K562 (cell line): Measurements from ENCODE around the gene CIAO1. TPM values are rescaled to one million over a fixed set of nuclear protein-coding genes. Genes with fewer than 3 reads are reported as not detected.

Experiments
- ETV1 ChIP-seq: fragments of 450-650 bp; conservative IDR thresholded peaks from 2 replicates; pipeline ENCODE4 v1.6.1; 2016; ENCODE audit warnings: missing genetic modification characterization, control low read depth, low read depth, missing compliant biosample characterization
- EWSR1 ChIP-seq: fragments of 450-650 bp; IDR thresholded peaks from 2 replicates; pipeline ENCODE4 v1.6.1; 2018; ENCODE audit warnings: borderline replicate concordance, mild to moderate bottlenecking, low read depth, moderate library complexity; ENCODE audit not compliant: partially characterized antibody
- FUS ChIP-seq: fragments of 200-400 bp; formaldehyde crosslinking; optimal IDR thresholded peaks from 2 replicates; pipeline ENCODE3; 2017; ENCODE audit warnings: low read depth, low read length
- HNRNPL ChIP-seq: fragments of 200-400 bp; formaldehyde crosslinking; IDR thresholded peaks from 2 replicates; pipeline ENCODE4 v1.6.1; 2017; ENCODE audit warnings: low read depth, mild to moderate bottlenecking, low read length
- KDM1A ChIP-seq, 2 experiments: fragments of 450-650 bp; IDR thresholded peaks; 2 replicates each; pipeline ENCODE4 v1.6.1; 2016; ENCODE audit warnings: mild to moderate bottlenecking in 2 of 2
- KDM4B ChIP-seq, 2 experiments: fragments of 450-650 bp in 1 of 2; sonication (generic) in 1 of 2; IDR thresholded peaks; 2 replicates each; pipeline ENCODE4 v1.6.1; 2016 to 2017; ENCODE audit warnings: borderline replicate concordance in 2 of 2, antibody characterized with exemption in 1 of 2, low read depth in 1 of 2, mild to moderate bottlenecking in 1 of 2
- KLF16 ChIP-seq: IDR thresholded peaks from 2 replicates; pipeline ENCODE4 v1.6.1; 2016; ENCODE audit warnings: antibody characterized with exemption
- LEF1 ChIP-seq: fragments of 450-650 bp; IDR thresholded peaks from 2 replicates; pipeline ENCODE4 v1.6.1; 2016; ENCODE audit warnings: mild to moderate bottlenecking
- MAZ ChIP-seq, 2 experiments: fragments of 450-650 bp in 1 of 2; sonication (generic) in 1 of 2; formaldehyde crosslinking; IDR thresholded peaks in 1 of 2; conservative IDR thresholded peaks in 1 of 2; 2 replicates each; pipeline versions ENCODE4 v1.4.0 to v1.5.0; 2020; ENCODE audit warnings: mild to moderate bottlenecking in 1 of 2, missing genetic modification reagents in 1 of 2
- MCM2 ChIP-seq: fragments of 450-650 bp; IDR thresholded peaks from 2 replicates; pipeline ENCODE4 v1.6.1; 2017; ENCODE audit warnings: low read depth, mild to moderate bottlenecking
- MECOM ChIP-seq: fragments of 250-450 bp; sonication (Bioruptor Pico); IDR thresholded peaks from 2 replicates; pipeline ENCODE4 v1.8.0; 2022; ENCODE audit warnings: inconsistent platforms
- MEIS2 ChIP-seq: fragments of 450-650 bp; IDR thresholded peaks from 2 replicates; pipeline ENCODE4 v1.6.1; 2014; ENCODE audit warnings: mild to moderate bottlenecking; ENCODE audit not compliant: partially characterized antibody
- NFE2 ChIP-seq: IDR thresholded peaks from 2 replicates; pipeline ENCODE4 v1.6.1; 2014; ENCODE audit warnings: antibody characterized with exemption, low read depth
- NFIC ChIP-seq: fragments of 450-650 bp; IDR thresholded peaks from 2 replicates; pipeline ENCODE4 v1.6.1; 2017; ENCODE audit warnings: mild to moderate bottlenecking, inconsistent platforms
- NR2C2 ChIP-seq, 2 experiments: fragments of 200-800 bp in 1 of 2; sonication (Bioruptor generic) in 1 of 2; sonication (generic) in 1 of 2; formaldehyde crosslinking in 1 of 2; IDR thresholded peaks; 2 replicates each; pipeline versions ENCODE4 v1.6.1 to v1.8.0; 2016 to 2022; ENCODE audit warnings: mild to moderate bottlenecking in 1 of 2, missing compliant biosample characterization in 1 of 2, missing genetic modification characterization in 1 of 2, missing genetic modification reagents in 1 of 2
- NR4A1 ChIP-seq, 2 experiments: fragments of 250-450 bp in 1 of 2; fragments of 450-650 bp in 1 of 2; sonication (Bioruptor Pico) in 1 of 2; IDR thresholded peaks; 2 replicates each; pipeline versions ENCODE4 v1.4.0 to v1.6.1; 2016 to 2020; ENCODE audit warnings: mild to moderate bottlenecking in 2 of 2, missing compliant biosample characterization in 1 of 2, missing genetic modification characterization in 1 of 2, moderate library complexity in 1 of 2
- PHB2 ChIP-seq: fragments of 450-650 bp; IDR thresholded peaks from 2 replicates; pipeline ENCODE4 v1.6.1; 2017; ENCODE audit warnings: low read depth
- PHF21A ChIP-seq: fragments of 450-650 bp; IDR thresholded peaks from 2 replicates; pipeline ENCODE4 v1.6.1; 2017; ENCODE audit warnings: low read depth, borderline replicate concordance
- SMARCC2 ChIP-seq: fragments of 450-650 bp; IDR thresholded peaks from 2 replicates; pipeline ENCODE4 v1.6.1; 2017; ENCODE audit warnings: antibody characterized with exemption, moderate library complexity, mild to moderate bottlenecking, low read depth
- SMARCE1 ChIP-seq: fragments of 450-650 bp; IDR thresholded peaks from 2 replicates; pipeline ENCODE4 v1.7.1; 2016; ENCODE audit warnings: mild to moderate bottlenecking
- SOX6 ChIP-seq: fragments of 450-650 bp; IDR thresholded peaks from 2 replicates; pipeline ENCODE4 v1.6.1; 2014; ENCODE audit warnings: mild to moderate bottlenecking
- TAF15 ChIP-seq: fragments of 200-400 bp; formaldehyde crosslinking; IDR thresholded peaks from 2 replicates; pipeline ENCODE4 v1.6.1; 2017; ENCODE audit warnings: mild to moderate bottlenecking, low read depth, low read length, moderate library complexity
- THRA ChIP-seq: fragments of 450-650 bp; IDR thresholded peaks from 2 replicates; pipeline ENCODE4 v1.6.1; 2017; ENCODE audit warnings: mild to moderate bottlenecking, moderate library complexity
- ZNF175 ChIP-seq: fragments of 200-800 bp; sonication (Bioruptor generic); IDR thresholded peaks from 2 replicates; pipeline ENCODE4 v1.6.1; 2016; ENCODE audit warnings: low read depth, mild to moderate bottlenecking, missing genetic modification characterization, missing compliant biosample characterization
- ZNF589 ChIP-seq: fragments of 200-800 bp; sonication (Bioruptor generic); IDR thresholded peaks from 2 replicates; pipeline ENCODE4 v1.6.1; 2016; ENCODE audit warnings: low read depth, missing genetic modification characterization, missing compliant biosample characterization
- ZNF77 ChIP-seq: fragments of 250-450 bp; sonication (Bioruptor Pico); IDR thresholded peaks from 2 replicates; pipeline ENCODE4 v1.5.0; 2020
- polyA plus RNA-seq, 8 experiments: library from polyadenylated mRNA; depleted of rRNA in 4 of 8; stranded (reverse) in 5 of 8; unstranded in 3 of 8; fragments of >200 nt; fragmentation: Nextera tagmentation in 2 of 8; fragmentation: Illumina TruSeq in 1 of 8; extraction: Ambion mirVana in 2 of 8; extraction: Trizol in 1 of 8; gene quantifications; 2 replicates each; pipeline versions ENCODE4 v1.2.1 to v1.2.3, GENCODE V29; 2011 to 2014; ENCODE audit warnings: inconsistent platforms in 1 of 8, missing spikeins in 1 of 8
- total RNA-seq, 7 experiments: library from RNA; depleted of rRNA in 6 of 7; stranded (reverse); fragments of >200 nt in 6 of 7; fragmentation: Illumina TruSeq in 2 of 7; extraction: Trizol in 2 of 7; gene quantifications; 2 replicates each; pipeline versions ENCODE4 v1.2.1 to v1.2.3, GENCODE V29; 2011 to 2021; ENCODE audit warnings: low replicate concordance in 1 of 7
- TF ChIP-seq, protein P1 (sequence below): sonication (generic); formaldehyde crosslinking; IDR thresholded peaks from 2 replicates; pipeline ENCODE4 v1.8.1; 2022; ENCODE audit warnings: missing genetic modification reagents

The CIAO1 gene
- total and polyA plus RNA-seq, 9 of the 15 experiments (the other 6 are each of a cell fraction or from before 2014, with no cell fraction given) = 11.4 to 156 (median 92.8) TPM

DNA sequence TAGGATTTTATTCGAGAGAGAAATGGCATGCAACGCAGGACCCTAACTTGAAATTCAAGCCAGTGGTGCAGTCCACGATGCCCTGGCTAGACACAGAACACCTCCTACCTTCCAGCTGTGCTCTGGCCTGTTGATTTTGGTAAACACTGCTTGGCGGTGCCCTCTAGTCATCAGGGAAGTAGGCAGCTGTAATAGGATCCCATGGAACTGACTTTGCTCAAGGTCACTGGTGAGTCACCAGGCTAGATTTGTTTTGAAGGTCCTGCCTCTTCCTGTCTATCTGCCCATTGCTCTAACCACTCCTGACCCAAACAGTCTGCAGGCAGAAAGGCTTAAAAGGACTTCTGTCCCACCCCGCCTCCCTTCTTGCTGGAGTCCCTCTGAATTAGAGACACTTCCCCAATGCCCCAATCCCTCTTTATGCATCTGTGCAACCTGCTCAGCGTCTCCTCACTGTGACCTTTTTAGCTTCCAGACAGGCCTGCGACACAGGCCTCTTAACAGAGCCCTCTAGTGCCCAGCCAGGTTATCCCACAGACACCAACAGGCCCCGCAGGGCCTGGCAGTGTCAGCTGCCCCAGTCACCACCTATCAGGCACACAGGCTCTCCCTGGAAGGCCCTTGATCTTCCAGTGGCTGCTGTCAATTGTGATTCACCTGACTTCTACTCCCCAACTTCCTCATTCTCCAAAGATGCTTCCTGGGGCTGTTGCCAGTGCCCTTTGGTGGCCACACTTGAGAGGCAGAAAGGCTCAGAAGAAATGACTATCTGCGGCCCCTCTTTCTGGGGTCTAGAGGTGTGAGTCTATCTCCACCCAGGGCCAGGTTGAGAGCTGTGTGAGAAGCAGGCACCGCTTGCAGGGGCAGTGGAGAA, 5.4 kb upstream of the CIAO1 start (continued):
- TF ChIP-seq MEIS2 = peak; percentile 35
- TF ChIP-seq SOX6 = 0 out of 2 replicates have a peak, but pooled peaks have one; percentile 14
- TF ChIP-seq MCM2 = no peak
- no peak for TF ChIP-seq FUS
- no peak for TF ChIP-seq NFIC
- no peak for TF ChIP-seq TAF15
- TF ChIP-seq EWSR1 = no peak
- no peak for TF ChIP-seq KLF16
- no peak for TF ChIP-seq NR2C2 (CRISPR knock-in tag; IDR thresholded peaks at IDR 0.05)
- TF ChIP-seq NR2C2 (tag; IDR thresholded peaks at IDR 0.05) = peak; percentile 80
- no peak; a peak in 1 of 4 replicates for TF ChIP-seq MAZ (CRISPR knock-in tag; conservative IDR thresholded peaks at IDR 0.05 in 1 of 2, IDR thresholded peaks at IDR 0.05 in 1 of 2)
- TF ChIP-seq MECOM (CRISPR knock-in tag) = no peak
- TF ChIP-seq NFE2 = no peak
- TF ChIP-seq PHF21A = no peak
- TF ChIP-seq, protein P1, sequence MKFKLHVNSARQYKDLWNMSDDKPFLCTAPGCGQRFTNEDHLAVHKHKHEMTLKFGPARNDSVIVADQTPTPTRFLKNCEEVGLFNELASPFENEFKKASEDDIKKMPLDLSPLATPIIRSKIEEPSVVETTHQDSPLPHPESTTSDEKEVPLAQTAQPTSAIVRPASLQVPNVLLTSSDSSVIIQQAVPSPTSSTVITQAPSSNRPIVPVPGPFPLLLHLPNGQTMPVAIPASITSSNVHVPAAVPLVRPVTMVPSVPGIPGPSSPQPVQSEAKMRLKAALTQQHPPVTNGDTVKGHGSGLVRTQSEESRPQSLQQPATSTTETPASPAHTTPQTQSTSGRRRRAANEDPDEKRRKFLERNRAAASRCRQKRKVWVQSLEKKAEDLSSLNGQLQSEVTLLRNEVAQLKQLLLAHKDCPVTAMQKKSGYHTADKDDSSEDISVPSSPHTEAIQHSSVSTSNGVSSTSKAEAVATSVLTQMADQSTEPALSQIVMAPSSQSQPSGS = no peak
- peak; percentile 54; the same call in 1 of the 2 replicates for TF ChIP-seq ZNF175 (CRISPR knock-in tag)
- TF ChIP-seq SMARCC2 = no peak
- no peak for TF ChIP-seq HNRNPL
- TF ChIP-seq KDM4B (IDR thresholded peaks at IDR 0.05; ENCODE audit: borderline replicate concordance in 2 of 2, low read depth in 1 of 2) = no peak
- TF ChIP-seq THRA = no peak
- no peak for TF ChIP-seq PHB2
- peak in 1 of 2 experiments; percentile 22; a peak in 2 of 4 replicates for TF ChIP-seq KDM1A (IDR thresholded peaks at IDR 0.05)
- TF ChIP-seq ETV1 (tag) = peak; percentile 18; the same call in 1 of the 2 replicates
- TF ChIP-seq ZNF77 = no peak
- TF ChIP-seq SMARCE1 = peak; percentile 61; the same call in 1 of the 2 replicates
- TF ChIP-seq LEF1 = no peak
- no peak for TF ChIP-seq NR4A1 (CRISPR knock-in tag; IDR thresholded peaks at IDR 0.05)
- no peak for TF ChIP-seq NR4A1 (tag; IDR thresholded peaks at IDR 0.05)
- TF ChIP-seq ZNF589 (CRISPR knock-in tag) = peak; percentile 70; the same call in 1 of the 2 replicates
